HG03095 (cell line): ENCODE measurements around the gene RHAG.

Source experiments
- ATAC-seq: cut with Tn5 transposase; IDR thresholded peaks from one replicate; pipeline ENCODE4 v1.9.1; 2021; ENCODE audit warnings: moderate library complexity; ENCODE audit not compliant: unreplicated experiment

RHAG gene

GRCh38 chr6:49565261-49565660, 71.4 kb downstream of the RHAG start:
- ATAC-seq, result no peak

- no peak for ATAC-seq
These were observed 72.1 kb downstream of the RHAG start for GRCh38 chr6:49564552-49564951.

GRCh38 chr6:49563006-49563886, 73.4 kb downstream of the RHAG start:
- no peak for ATAC-seq

- ATAC-seq, result no peak
These were observed 78.4 kb downstream of the RHAG start for GRCh38 chr6:49558238-49558637.

- no peak for ATAC-seq
These were observed 79.5 kb downstream of the RHAG start for GRCh38 chr6:49557177-49557576.

- ATAC-seq, result no peak
These were observed 80.2 kb downstream of the RHAG start for GRCh38 chr6:49556429-49556837.

- ATAC-seq, result no peak
These were observed 80.7 kb downstream of the RHAG start for GRCh38 chr6:49555951-49556350.
